ENCODE results near the gene LACTB.

- no peak for TF ChIP-seq CTCF (conservative IDR thresholded peaks at IDR 0.05 in 1 of 2, IDR thresholded peaks at IDR 0.05 in 1 of 2; ENCODE audit: low read depth in 1 of 2, low read length in 2 of 2)
- TF ChIP-seq EZH2 (IDR thresholded peaks at IDR 0.05; ENCODE audit: low read length, missing control alignments) = no peak
Observed at GRCh38 chr15:63096178-63096577, 25.5 kb upstream of the LACTB start.

All from fibroblast of lung (primary cell).